Testis (tissue), 2 donors: ENCODE results near the gene NINL.

Experiments
- POLR2A ChIP-seq: fragments of 450-650 bp; IDR thresholded peaks from one replicate; pipeline ENCODE4 v1.6.1; 2017; ENCODE audit warnings: antibody characterized with exemption, mild to moderate bottlenecking, moderate library complexity
- TF ChIP-seq, protein P1 (sequence below), 3 experiments: fragments of 450-650 bp in 2 of 3; fragments of 200-600 bp in 1 of 3; sonication (generic) in 1 of 3; IDR thresholded peaks; one replicate each; pipeline ENCODE4 v1.5.1; 2016 to 2019; ENCODE audit warnings: antibody characterized with exemption in 3 of 3, mild to moderate bottlenecking in 2 of 3, moderate library complexity in 1 of 3

DNA sequence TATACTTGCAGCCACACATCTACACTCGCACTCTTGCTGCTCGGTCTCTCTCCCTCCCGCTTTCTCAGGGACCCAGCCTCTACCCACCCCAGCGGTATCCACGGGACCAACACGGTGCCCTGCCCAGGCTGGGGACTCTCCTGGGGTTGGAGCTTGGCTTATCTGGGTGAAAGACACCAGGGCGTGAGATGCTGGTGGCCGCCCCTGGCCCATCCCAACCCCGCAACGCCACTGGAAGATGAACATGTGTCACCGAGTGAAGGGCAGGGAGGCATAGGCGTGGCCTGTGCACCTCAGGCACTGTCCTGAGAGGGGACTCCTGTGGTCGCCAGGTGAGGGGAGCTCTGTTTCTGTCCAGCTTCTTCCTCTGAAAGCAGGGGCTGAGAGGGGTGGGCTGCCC, 47.4 kb downstream of the NINL start:
- TF ChIP-seq, protein P1, sequence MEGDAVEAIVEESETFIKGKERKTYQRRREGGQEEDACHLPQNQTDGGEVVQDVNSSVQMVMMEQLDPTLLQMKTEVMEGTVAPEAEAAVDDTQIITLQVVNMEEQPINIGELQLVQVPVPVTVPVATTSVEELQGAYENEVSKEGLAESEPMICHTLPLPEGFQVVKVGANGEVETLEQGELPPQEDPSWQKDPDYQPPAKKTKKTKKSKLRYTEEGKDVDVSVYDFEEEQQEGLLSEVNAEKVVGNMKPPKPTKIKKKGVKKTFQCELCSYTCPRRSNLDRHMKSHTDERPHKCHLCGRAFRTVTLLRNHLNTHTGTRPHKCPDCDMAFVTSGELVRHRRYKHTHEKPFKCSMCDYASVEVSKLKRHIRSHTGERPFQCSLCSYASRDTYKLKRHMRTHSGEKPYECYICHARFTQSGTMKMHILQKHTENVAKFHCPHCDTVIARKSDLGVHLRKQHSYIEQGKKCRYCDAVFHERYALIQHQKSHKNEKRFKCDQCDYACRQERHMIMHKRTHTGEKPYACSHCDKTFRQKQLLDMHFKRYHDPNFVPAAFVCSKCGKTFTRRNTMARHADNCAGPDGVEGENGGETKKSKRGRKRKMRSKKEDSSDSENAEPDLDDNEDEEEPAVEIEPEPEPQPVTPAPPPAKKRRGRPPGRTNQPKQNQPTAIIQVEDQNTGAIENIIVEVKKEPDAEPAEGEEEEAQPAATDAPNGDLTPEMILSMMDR (IDR thresholded peaks at IDR 0.05): no peak
- TF ChIP-seq POLR2A: no peak
